ENCODE measurements around the gene EEF1A2.

DNA sequence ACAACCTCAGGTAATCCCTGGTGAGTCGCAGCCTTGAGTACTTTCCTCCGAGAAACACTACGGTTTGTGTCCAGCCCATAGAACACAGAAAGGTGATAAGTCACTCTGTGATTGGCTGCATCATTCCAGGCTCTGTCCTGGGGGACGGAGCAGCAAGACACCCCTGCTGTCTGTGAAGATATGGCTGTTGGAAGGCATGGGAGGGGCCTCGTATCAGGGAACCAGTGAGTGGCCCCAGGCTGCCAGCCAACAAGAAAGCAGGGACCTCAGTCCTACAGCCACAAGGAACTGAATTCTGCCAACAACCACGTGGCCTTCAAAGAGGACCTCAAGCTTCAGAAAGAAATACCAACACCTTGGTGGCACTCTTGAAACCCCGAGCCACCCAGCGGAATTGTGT is 6.4 kb upstream of the EEF1A2 start:
- TF ChIP-seq MAX (CRISPR knock-in tag; IDR thresholded peaks at IDR 0.05) (no peak), CBFB (CRISPR knock-in tag; IDR thresholded peaks at IDR 0.05; ENCODE audit: low read depth) (no peak), NR2C2 (CRISPR knock-in tag; IDR thresholded peaks at IDR 0.05) (no peak), ZNF138 (CRISPR knock-in tag; conservative IDR thresholded peaks at IDR 0.05) (no peak), ESRRA (CRISPR knock-in tag; IDR thresholded peaks at IDR 0.05; ENCODE audit: borderline replicate concordance) (no peak), ZNF512 (CRISPR knock-in tag; IDR thresholded peaks at IDR 0.05; ENCODE audit: borderline replicate concordance) (no peak), SP1 (CRISPR knock-in tag; conservative IDR thresholded peaks at IDR 0.05) (no peak)
- TF ChIP-seq, protein P1, sequence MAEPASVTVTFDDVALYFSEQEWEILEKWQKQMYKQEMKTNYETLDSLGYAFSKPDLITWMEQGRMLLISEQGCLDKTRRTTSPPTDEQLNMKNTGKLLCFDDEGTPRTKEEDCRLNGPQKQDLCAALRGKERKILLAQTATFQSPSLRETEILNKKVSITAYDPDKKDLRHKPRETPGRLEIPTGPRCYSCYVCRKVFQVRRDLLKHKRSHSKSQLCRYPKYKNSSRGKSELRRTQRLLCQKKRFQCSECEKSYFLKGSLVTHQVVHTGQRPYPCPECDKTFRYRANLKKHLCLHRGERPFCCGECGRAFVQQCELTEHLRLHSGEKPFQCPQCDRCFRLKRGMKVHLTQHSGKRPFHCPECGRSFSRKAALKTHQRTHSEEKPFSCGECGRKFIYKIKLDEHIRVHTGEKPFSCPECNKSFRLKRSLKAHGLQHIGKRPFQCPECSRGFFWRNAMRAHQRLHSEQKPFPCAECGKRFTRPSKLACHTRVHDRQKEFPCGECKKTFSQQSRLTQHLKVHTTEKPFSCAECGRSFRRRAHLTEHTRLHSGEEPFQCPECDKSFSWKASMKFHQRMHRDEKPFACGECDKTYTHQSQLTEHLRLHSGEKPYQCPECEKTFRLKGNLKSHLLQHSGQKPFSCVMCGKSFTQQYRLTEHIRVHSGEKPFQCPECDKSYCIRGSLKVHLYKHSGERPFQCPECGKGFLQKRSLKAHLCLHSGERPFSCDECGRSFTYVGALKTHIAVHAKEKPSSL (CRISPR knock-in tag; conservative IDR thresholded peaks at IDR 0.05): no peak
- TF ChIP-seq, protein P2, sequence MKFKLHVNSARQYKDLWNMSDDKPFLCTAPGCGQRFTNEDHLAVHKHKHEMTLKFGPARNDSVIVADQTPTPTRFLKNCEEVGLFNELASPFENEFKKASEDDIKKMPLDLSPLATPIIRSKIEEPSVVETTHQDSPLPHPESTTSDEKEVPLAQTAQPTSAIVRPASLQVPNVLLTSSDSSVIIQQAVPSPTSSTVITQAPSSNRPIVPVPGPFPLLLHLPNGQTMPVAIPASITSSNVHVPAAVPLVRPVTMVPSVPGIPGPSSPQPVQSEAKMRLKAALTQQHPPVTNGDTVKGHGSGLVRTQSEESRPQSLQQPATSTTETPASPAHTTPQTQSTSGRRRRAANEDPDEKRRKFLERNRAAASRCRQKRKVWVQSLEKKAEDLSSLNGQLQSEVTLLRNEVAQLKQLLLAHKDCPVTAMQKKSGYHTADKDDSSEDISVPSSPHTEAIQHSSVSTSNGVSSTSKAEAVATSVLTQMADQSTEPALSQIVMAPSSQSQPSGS (CRISPR knock-in tag; IDR thresholded peaks at IDR 0.05; ENCODE audit: borderline replicate concordance, low read depth): no peak

All from WTC11 (cell line).